ENCODE results near the gene TMPRSS11E. TPM values are rescaled to one million over a fixed set of nuclear protein-coding genes. Genes with fewer than 3 reads are reported as not detected.

Gene TMPRSS11E
- total RNA-seq, 1 experiment from 2014 or later, result 2.3 TPM

- Histone ChIP-seq H4K8ac (replicated peaks; ENCODE audit: insufficient read length, low read depth, low read length) (no peak overlapping the region), H3K14ac (ENCODE audit: insufficient read depth, low read length) (no peak overlapping the region), H3K9me3 (ENCODE audit: control insufficient read depth, low read depth, low read length) (no peaks in the 10 kb centered on the region), H3K79me1 (ENCODE audit: insufficient read depth, low read depth, low read length, poor library complexity, severe bottlenecking) (no peaks in the 10 kb centered on the region), H4K5ac (ENCODE audit: insufficient read length, low read depth, low read length) (no peak overlapping the region), H3K9ac (ENCODE audit: extremely low read depth, insufficient read length, low read length) (no peak overlapping the region), H3K27ac (ENCODE audit: insufficient read length, low read depth, low read length) (no peak overlapping the region), H4K91ac (ENCODE audit: insufficient read length, low read depth, low read length) (no peak overlapping the region), H2BK15ac (ENCODE audit: low read depth, low read length) (no peak overlapping the region), H2BK5ac (ENCODE audit: insufficient read length, low read length) (no peak overlapping the region), H3K4me2 (ENCODE audit: insufficient read depth, insufficient read length, low read length) (no peak overlapping the region), H3K27me3 (ENCODE audit: insufficient read depth, low read length) (no peaks in the 10 kb centered on the region), H3K4ac (ENCODE audit: low read depth, low read length) (no peak overlapping the region), H2AFZ (ENCODE audit: low read length) (no peak overlapping the region), H4K20me1 (ENCODE audit: control insufficient read depth, insufficient read depth, insufficient read length) (no peaks in the 10 kb centered on the region), H2AK5ac (ENCODE audit: insufficient read length, low read length) (no peak overlapping the region), H3T11ph (ENCODE audit: low read length) (no peak overlapping the region), H2BK12ac (ENCODE audit: insufficient read length, low read depth, low read length) (no peak overlapping the region), H3K4me1 (ENCODE audit: insufficient read depth, low read length) (no peaks in the 10 kb centered on the region; the same call in 1 of the 2 replicates), H3K79me2 (ENCODE audit: insufficient read depth, low read length) (no peaks in the 10 kb centered on the region), H3K56ac (ENCODE audit: insufficient read length, low read depth, low read length) (no peak overlapping the region), H3K23ac (ENCODE audit: insufficient read length, low read depth, low read length) (no peak overlapping the region), H3K23me2 (ENCODE audit: insufficient read length, low read depth, low read length, poor library complexity, severe bottlenecking) (no peaks in the 10 kb centered on the region), H2BK120ac (ENCODE audit: low read depth, low read length, poor library complexity, severe bottlenecking) (no peak overlapping the region), H3K18ac (ENCODE audit: insufficient read length, low read depth, low read length) (no peak overlapping the region), H2BK20ac (ENCODE audit: low read depth, low read length, poor library complexity, severe bottlenecking) (no peak overlapping the region)
- no peak for TF ChIP-seq CTCF (conservative IDR thresholded peaks at IDR 0.05)
- Mint-ChIP-seq H3K36me3 (ENCODE audit: insufficient read depth in 1 of 3, low read depth in 3 of 3) (peaks cover 3 to 5% (median 5%) of the 10 kb centered on the region in 3 experiments; a peak in 4 of 7 replicates), H3K4me1 (peaks cover 6 to 40% of the 10 kb centered on the region in 2 experiments), H3K27ac (no peak overlapping the region), H3K27me3 (ENCODE audit: low read depth) (no peaks in the 10 kb centered on the region), H3K9me3 (no peaks in the 10 kb centered on the region), H3K4me3 (no peak overlapping the region)
- DNase-seq, result no peak
- WGBS (ENCODE audit: extremely low coverage, insufficient read length, low lambda C conversion rate), result no CpG with 5 or more reads among the region's 2 CpGs
Measured at GRCh38 chr4:68463796-68464195, 16.5 kb downstream of the TMPRSS11E start.

Measured in H9 (cell line).